BLaER1 treated with 17β-estradiol and CSF1 and Interleukin-3, amounts not matched to agents 10 nM and 100 nM (cell line): Measurements from ENCODE around the gene CTNNA1.

Experiments used
- H3K27ac ChIP-seq, 11 experiments: shearing (Covaris generic); formaldehyde crosslinking; 2 replicates each; pipeline ENCODE4 v1.8.1; 2022
- H3K27me3 ChIP-seq, 11 experiments: shearing (Covaris generic); formaldehyde crosslinking; 2 replicates each; pipeline ENCODE4 v1.8.1; 2022
- H3K36me3 ChIP-seq, 11 experiments: shearing (Covaris generic); formaldehyde crosslinking; 2 replicates each; pipeline ENCODE4 v1.8.1; 2022
- H3K4me1 ChIP-seq, 10 experiments: shearing (Covaris generic); formaldehyde crosslinking; 2 replicates each; pipeline ENCODE4 v1.8.1; 2022
- H3K4me2 ChIP-seq, 11 experiments: shearing (Covaris generic); formaldehyde crosslinking; 2 replicates each; pipeline ENCODE4 v1.8.1; 2022
- H3K4me3 ChIP-seq, 10 experiments: shearing (Covaris generic); formaldehyde crosslinking; 2 replicates each; pipeline ENCODE4 v1.8.1; 2022
- H3K9ac ChIP-seq, 11 experiments: shearing (Covaris generic); formaldehyde crosslinking; 2 replicates each; pipeline ENCODE4 v1.8.1; 2022
- H3K9me3 ChIP-seq, 11 experiments: shearing (Covaris generic); formaldehyde crosslinking; replicated peaks in 1 of 11; 2 replicates each; pipeline ENCODE4 v1.8.1; 2022
- H4K20me1 ChIP-seq, 11 experiments: shearing (Covaris generic); formaldehyde crosslinking; 2 replicates each; pipeline ENCODE4 v1.8.1; 2022
- Cebpa-rat ChIP-seq, 11 experiments: shearing (Covaris generic); IDR thresholded peaks; 2 replicates each; pipeline ENCODE4 v1.8.1; 2022

Gene CTNNA1

GRCh38 chr5:138850865-138851435, 97.7 kb downstream of the CTNNA1 start:
- TF ChIP-seq Cebpa-rat (IDR thresholded peaks at IDR 0.05): no peak
- Histone ChIP-seq H4K20me1 (peaks cover 7 to 100% (median 82%) of the 10 kb centered on the region in 11 experiments; a peak in 15 of 22 replicates), H3K27ac (no peak overlapping the region), H3K9ac (no peak overlapping the region), H3K36me3 (peaks cover 0 to 50% (median 23%) of the 10 kb centered on the region in 11 experiments; a peak in 15 of 22 replicates), H3K9me3 (no peaks in the 10 kb centered on the region), H3K4me3 (no peak overlapping the region), H3K4me1 (peaks cover 0 to 21% (median 0%) of the 10 kb centered on the region in 10 experiments; a peak in 6 of 20 replicates), H3K4me2 (no peak overlapping the region), H3K27me3 (no peaks in the 10 kb centered on the region)

GRCh38 chr5:138853132-138853531, 99.9 kb downstream of the CTNNA1 start:
- Histone ChIP-seq H3K4me2 (no peak overlapping the region), H3K4me1 (peaks cover 0 to 21% (median 0%) of the 10 kb centered on the region in 10 experiments; a peak in 6 of 20 replicates), H3K36me3 (peaks cover 2 to 64% (median 28%) of the 10 kb centered on the region in 11 experiments; a peak in 20 of 22 replicates), H4K20me1 (peaks cover 7 to 100% (median 76%) of the 10 kb centered on the region in 11 experiments; a peak in 15 of 22 replicates), H3K9ac (no peak overlapping the region), H3K9me3 (no peaks in the 10 kb centered on the region), H3K27me3 (no peaks in the 10 kb centered on the region), H3K4me3 (no peak overlapping the region), H3K27ac (no peak overlapping the region)
- no peak for TF ChIP-seq Cebpa-rat (IDR thresholded peaks at IDR 0.05)

- no peak overlapping the region for H3K27ac ChIP-seq
- no peaks in the 10 kb centered on the region for H3K27me3 ChIP-seq
- no peak overlapping the region for H3K4me3 ChIP-seq
- peaks cover 11 to 83% (median 53%) of the 10 kb centered on the region in 11 experiments; a peak in 20 of 22 replicates for H4K20me1 ChIP-seq
- H3K4me2 ChIP-seq: no peak overlapping the region
- TF ChIP-seq Cebpa-rat (IDR thresholded peaks at IDR 0.05): no peak
- H3K9ac ChIP-seq: no peak overlapping the region
- peaks cover 13 to 33% (median 26%) of the 10 kb centered on the region in 10 experiments for H3K4me1 ChIP-seq
- H3K9me3 ChIP-seq: peaks cover 17 to 28% (median 25%) of the 10 kb centered on the region in 11 experiments
- peaks cover 22 to 56% (median 34%) of the 10 kb centered on the region in 11 experiments for H3K36me3 ChIP-seq
Measured at GRCh38 chr5:138867011-138867410, 113.8 kb downstream of the CTNNA1 start.

GRCh38 chr5:138869038-138869437, 115.8 kb downstream of the CTNNA1 start:
- H3K4me3 ChIP-seq: no peak overlapping the region
- H3K4me1 ChIP-seq: peaks cover 13 to 34% (median 28%) of the 10 kb centered on the region in 10 experiments
- no peaks in the 10 kb centered on the region for H3K27me3 ChIP-seq
- peaks cover 11 to 99% (median 70%) of the 10 kb centered on the region in 11 experiments; a peak in 20 of 22 replicates for H4K20me1 ChIP-seq
- no peak overlapping the region for H3K9ac ChIP-seq
- H3K36me3 ChIP-seq: peaks cover 5 to 49% (median 24%) of the 10 kb centered on the region in 11 experiments; a peak in 21 of 22 replicates
- TF ChIP-seq Cebpa-rat (IDR thresholded peaks at IDR 0.05): no peak
- no peak overlapping the region for H3K4me2 ChIP-seq
- peaks cover under 1 to 7% (median 5%) of the 10 kb centered on the region in 11 experiments; a peak in 20 of 22 replicates for H3K9me3 ChIP-seq
- no peak overlapping the region for H3K27ac ChIP-seq

GRCh38 chr5:138869763-138870500, 116.7 kb downstream of the CTNNA1 start:
- TF ChIP-seq Cebpa-rat (IDR thresholded peaks at IDR 0.05): no peak
- peaks cover 13 to 31% (median 28%) of the 10 kb centered on the region in 10 experiments for H3K4me1 ChIP-seq
- peaks cover 4 to 47% (median 22%) of the 10 kb centered on the region in 11 experiments; a peak in 18 of 22 replicates for H3K36me3 ChIP-seq
- H3K4me2 ChIP-seq: peak overlapping the region in 6 of 11 experiments; percentile 1 to 50 (median 23); a peak in 1 of 22 replicates
- H3K27ac ChIP-seq: no peak overlapping the region
- no peak overlapping the region for H3K4me3 ChIP-seq
- peaks cover 13 to 99% (median 76%) of the 10 kb centered on the region in 11 experiments; a peak in 20 of 22 replicates for H4K20me1 ChIP-seq
- H3K9ac ChIP-seq: no peak overlapping the region; a peak in 1 of 22 replicates
- no peaks in the 10 kb centered on the region for H3K9me3 ChIP-seq
- H3K27me3 ChIP-seq: no peaks in the 10 kb centered on the region

GRCh38 chr5:138870611-138871010, 117.4 kb downstream of the CTNNA1 start:
- H3K9me3 ChIP-seq: no peaks in the 10 kb centered on the region
- peak overlapping the region in 1 of 11 experiments; percentile 9; a peak in 3 of 22 replicates for H3K9ac ChIP-seq
- H3K4me3 ChIP-seq: no peak overlapping the region
- H4K20me1 ChIP-seq: peaks cover 20 to 100% (median 82%) of the 10 kb centered on the region in 11 experiments; a peak in 21 of 22 replicates
- no peak for TF ChIP-seq Cebpa-rat (IDR thresholded peaks at IDR 0.05)
- H3K4me1 ChIP-seq: peaks cover 13 to 29% (median 23%) of the 10 kb centered on the region in 10 experiments
- H3K36me3 ChIP-seq: peaks cover 4 to 47% (median 25%) of the 10 kb centered on the region in 11 experiments; a peak in 18 of 22 replicates
- peak overlapping the region in 10 of 11 experiments; percentile 1 to 50 (median 26); a peak in 8 of 22 replicates for H3K4me2 ChIP-seq
- H3K27me3 ChIP-seq: no peaks in the 10 kb centered on the region
- no peak overlapping the region for H3K27ac ChIP-seq

- H3K36me3 ChIP-seq: peaks cover 4 to 49% (median 25%) of the 10 kb centered on the region in 11 experiments; a peak in 18 of 22 replicates
- no peak overlapping the region for H3K4me2 ChIP-seq
- H3K4me3 ChIP-seq: no peak overlapping the region
- H3K27ac ChIP-seq: no peak overlapping the region
- no peak overlapping the region for H3K9ac ChIP-seq
- H4K20me1 ChIP-seq: peaks cover 29 to 100% (median 89%) of the 10 kb centered on the region in 11 experiments; a peak in 21 of 22 replicates
- TF ChIP-seq Cebpa-rat (IDR thresholded peaks at IDR 0.05): no peak
- H3K27me3 ChIP-seq: no peaks in the 10 kb centered on the region
- H3K4me1 ChIP-seq: peaks cover 13 to 35% (median 22%) of the 10 kb centered on the region in 10 experiments
- H3K9me3 ChIP-seq: peaks cover 0 to 6% (median 0%) of the 10 kb centered on the region in 11 experiments; a peak in 1 of 22 replicates
Measured at GRCh38 chr5:138872841-138873465, 119.7 kb downstream of the CTNNA1 start.

GRCh38 chr5:138873466-138874221, 120.4 kb downstream of the CTNNA1 start:
- H3K4me2 ChIP-seq: no peak overlapping the region
- peaks cover 0 to 6% (median 0%) of the 10 kb centered on the region in 11 experiments; a peak in 1 of 22 replicates for H3K9me3 ChIP-seq
- peaks cover 4 to 43% (median 26%) of the 10 kb centered on the region in 11 experiments; a peak in 18 of 22 replicates for H3K36me3 ChIP-seq
- no peak overlapping the region for H3K27ac ChIP-seq
- peaks cover 13 to 42% (median 22%) of the 10 kb centered on the region in 10 experiments for H3K4me1 ChIP-seq
- no peak overlapping the region for H3K9ac ChIP-seq
- H4K20me1 ChIP-seq: peaks cover 34 to 100% (median 87%) of the 10 kb centered on the region in 11 experiments; a peak in 21 of 22 replicates
- H3K4me3 ChIP-seq: no peak overlapping the region
- no peak for TF ChIP-seq Cebpa-rat (IDR thresholded peaks at IDR 0.05)
- no peaks in the 10 kb centered on the region for H3K27me3 ChIP-seq
